Stimulated activated effector memory CD8-positive, alpha-beta T cell treated with anti-CD3 and anti-CD28 coated beads, Interleukin-12 subunit alpha, Interleukin-12 subunit beta, amount 100 ng/mL, for 72 hours (primary cell): ENCODE measurements around the gene RERE.
"Not testable (repeated sequence)": the region's sequence is repeated elsewhere in the genome, so short reads cannot be mapped to it uniquely, and the experiment has no call there.

Experiments used
- ATAC-seq: fragments of 150-1000 bp; cut with Tn5 transposase; 2 replicates; pipeline ENCODE4 v1.10.0; 2021
- DNase-seq, 2 donors: peaks; one replicate each; pipeline ENCODE4 v3.0.0; 2021 to 2022; ENCODE audit warnings: low spot score in 2 of 2
- H3K27ac Mint-ChIP-seq: one replicate; pipeline ENCODE4 v1.8.0; 2022; ENCODE audit warnings: mild to moderate bottlenecking, mixed read lengths
- H3K36me3 Mint-ChIP-seq: one replicate; pipeline ENCODE4 v1.8.0; 2022; ENCODE audit warnings: mild to moderate bottlenecking, mixed read lengths
- H3K4me1 Mint-ChIP-seq: one replicate; pipeline ENCODE4 v1.8.0; 2022; ENCODE audit warnings: mixed read lengths
- H3K4me3 Mint-ChIP-seq: one replicate; pipeline ENCODE4 v1.8.0; 2022; ENCODE audit warnings: mild to moderate bottlenecking, mixed read lengths
- H3K9me3 Mint-ChIP-seq: one replicate; pipeline ENCODE4 v1.8.0; 2022; ENCODE audit warnings: mixed read lengths

The RERE gene

DNA sequence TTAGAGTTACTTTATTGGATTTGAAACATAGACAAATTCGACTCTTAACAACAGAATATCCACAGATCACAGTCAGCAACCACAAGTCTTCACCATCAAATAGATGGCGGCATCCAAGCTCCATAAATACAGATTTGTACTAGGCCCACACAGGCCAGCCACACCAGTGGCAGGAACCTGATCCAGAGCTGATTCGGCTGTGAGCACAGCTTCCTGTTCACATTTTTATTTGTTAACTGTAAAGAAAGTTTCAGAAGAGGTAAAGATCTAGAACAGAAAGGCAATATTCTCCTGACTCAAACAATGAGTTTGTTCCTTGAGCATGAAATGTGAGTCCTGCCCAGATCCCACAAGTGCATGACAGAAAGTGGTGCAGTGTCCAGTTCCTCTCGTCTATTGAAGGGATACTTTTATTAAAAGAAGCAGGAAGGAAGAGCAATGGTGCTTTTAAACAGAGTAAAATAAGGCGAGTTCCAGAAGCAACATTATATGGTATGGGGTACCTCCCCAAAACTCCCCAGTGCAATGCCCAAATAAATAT, 293.7 kb downstream of the RERE start:
- Mint-ChIP-seq H3K36me3 (peaks cover 7% of the 10 kb centered on the region), H3K4me3 (peak overlapping the region; percentile 36), H3K27ac (peak overlapping the region; percentile 78), H3K9me3 (no peaks in the 10 kb centered on the region), H3K4me1 (peaks cover 20% of the 10 kb centered on the region)
- ATAC-seq, result no peak
- no peak for DNase-seq

DNA sequence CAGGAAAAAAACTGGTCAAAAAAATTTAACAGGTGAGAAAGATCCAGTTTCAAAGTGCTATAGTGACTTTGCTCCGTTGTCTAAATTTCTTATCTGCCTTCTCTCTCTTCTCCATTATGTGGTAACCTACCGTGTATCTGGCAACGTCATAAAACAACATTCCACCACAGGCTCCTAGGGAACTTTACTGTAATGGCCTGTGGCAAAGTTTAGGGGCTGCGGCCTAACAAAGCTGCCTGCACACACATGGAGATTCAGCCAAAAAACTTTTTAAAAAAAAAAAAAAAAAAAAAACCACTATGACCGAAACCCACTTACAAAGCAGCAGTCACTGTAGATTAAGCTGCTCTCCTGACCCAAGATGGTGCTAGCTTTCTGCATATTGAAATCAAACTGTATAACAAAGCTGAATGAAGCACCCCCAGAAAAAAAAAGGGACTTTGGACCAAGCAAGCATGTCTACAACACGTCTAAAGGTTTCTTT, 296.9 kb downstream of the RERE start:
- peak overlapping the region; percentile 7 for H3K27ac Mint-ChIP-seq
- peaks cover 7% of the 10 kb centered on the region for H3K36me3 Mint-ChIP-seq
- H3K4me3 Mint-ChIP-seq, result no peak overlapping the region
- ATAC-seq (no peak), DNase-seq (no peak)
- no peaks in the 10 kb centered on the region for H3K9me3 Mint-ChIP-seq
- peaks cover 27% of the 10 kb centered on the region for H3K4me1 Mint-ChIP-seq

DNA sequence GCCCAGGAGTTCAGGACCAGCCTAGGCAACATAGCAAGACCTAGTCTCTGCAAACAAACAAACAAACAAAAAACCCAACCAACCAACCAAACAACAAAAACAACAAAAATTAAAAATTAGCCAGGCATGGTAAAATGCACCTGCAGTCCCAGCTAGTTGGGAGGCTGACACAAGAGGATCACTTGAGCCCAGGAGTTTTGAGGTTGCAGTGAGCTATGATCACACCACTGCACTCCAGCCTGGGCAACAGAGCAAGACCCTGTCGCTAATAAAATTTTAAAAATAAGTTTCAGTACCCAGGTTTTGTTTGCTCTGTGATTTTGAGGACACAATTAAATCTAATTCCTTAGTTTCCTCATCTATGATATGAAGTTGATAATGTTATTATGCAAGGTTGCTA, 298.3 kb downstream of the RERE start:
- Mint-ChIP-seq H3K4me1 (peaks cover 27% of the 10 kb centered on the region), H3K9me3 (no peaks in the 10 kb centered on the region), H3K27ac (no peak overlapping the region), H3K36me3 (peaks cover 7% of the 10 kb centered on the region), H3K4me3 (no peak overlapping the region)
- DNase-seq (no peak), ATAC-seq (no peak)

DNA sequence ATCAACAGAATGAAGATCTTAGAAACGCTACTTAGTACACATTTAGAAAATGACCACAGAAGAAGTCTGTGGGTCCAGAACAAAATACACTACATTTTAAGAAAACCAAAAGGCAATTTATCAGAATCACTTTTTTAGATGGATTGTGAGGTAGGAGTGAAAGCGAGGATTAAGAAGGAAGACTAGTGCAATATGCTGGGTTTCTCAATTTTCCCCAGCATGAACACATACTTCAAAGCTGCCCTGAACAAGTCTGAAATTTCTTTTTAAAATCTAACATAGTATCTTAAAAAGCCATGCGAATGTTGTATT, 299.0 kb downstream of the RERE start:
- no peak for ATAC-seq
- H3K36me3 Mint-ChIP-seq, result peaks cover 7% of the 10 kb centered on the region

DNA sequence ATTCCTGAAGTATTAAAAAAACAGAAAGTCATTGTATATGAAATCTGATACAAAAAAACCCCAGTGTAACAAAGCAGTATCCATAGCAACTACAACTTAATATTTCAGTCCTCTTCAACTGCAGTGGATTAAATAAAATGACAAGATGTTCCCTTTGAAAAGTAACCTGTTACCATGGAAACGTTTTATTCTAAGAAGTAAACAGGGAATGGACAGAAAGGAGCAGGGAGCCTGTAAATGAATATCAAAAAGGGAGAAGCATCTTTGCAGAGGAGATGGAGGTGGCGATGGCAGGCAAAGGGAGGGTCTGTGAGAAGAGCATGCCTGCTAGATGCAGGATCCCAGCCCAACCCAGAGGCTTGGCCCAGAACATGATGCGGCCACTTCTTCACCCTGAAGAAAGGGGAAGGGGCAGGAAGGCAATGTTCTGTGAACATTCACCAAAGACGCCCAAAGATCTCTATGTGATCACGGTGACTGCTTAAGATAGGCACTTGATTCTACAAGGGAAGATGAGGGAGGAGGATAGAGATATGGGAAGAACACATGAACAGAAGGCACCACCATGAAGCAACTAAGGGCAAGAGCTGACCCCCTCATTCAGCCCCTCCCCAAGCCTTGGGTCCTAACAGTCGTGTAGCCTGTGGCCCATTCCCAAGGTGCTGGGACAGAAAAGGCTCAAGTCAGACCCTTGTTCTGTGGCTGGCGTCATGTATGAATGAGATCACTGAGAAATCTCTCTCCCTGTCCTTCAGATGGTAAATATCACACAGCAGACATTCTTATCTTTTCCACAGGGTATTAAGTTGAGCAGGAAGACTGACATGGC, 299.6 kb downstream of the RERE start:
- Mint-ChIP-seq H3K9me3 (no peaks in the 10 kb centered on the region), H3K36me3 (peaks cover 7% of the 10 kb centered on the region)
- DNase-seq, result no peak

More for the DNA sequence above, 299.0 kb downstream of the RERE start:
- peaks cover 27% of the 10 kb centered on the region for H3K4me1 Mint-ChIP-seq
- H3K4me3 Mint-ChIP-seq, result no peak overlapping the region
- H3K27ac Mint-ChIP-seq, result no peak overlapping the region
- no peak for DNase-seq
- H3K9me3 Mint-ChIP-seq, result no peaks in the 10 kb centered on the region

DNA sequence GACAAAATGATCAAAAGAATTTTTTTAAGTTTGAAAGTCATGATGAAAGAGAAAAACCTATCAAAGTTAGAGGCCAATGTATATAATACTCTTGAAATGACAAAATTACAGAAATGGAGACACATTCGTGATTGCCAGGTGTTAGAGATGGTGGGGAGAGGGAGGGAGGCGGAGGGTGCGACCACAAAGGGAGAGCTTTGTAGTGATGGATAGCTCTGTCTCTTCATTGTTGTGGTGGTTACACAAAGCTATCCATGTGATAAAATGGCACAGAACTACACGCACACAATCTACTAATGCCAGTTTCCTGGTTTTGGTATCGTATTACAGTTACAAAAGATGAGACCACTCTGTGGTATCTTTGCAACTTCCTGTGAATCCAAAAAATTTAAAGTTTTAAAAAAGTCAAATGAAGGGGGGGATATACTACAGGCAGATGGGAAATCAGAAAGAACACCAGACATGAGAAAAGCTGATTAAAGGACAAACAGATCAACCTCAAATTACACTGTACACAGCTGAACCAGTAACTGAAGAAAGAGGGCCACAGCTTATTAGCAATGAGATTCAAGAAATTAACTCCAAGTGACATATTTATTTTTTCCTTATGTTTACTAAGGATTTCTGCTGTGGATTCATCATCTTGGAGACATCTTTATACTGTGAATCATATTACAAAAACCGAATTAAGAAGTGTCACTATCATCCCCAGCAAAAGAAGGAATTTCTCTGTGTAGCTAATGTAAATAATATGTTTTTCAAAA, 300.5 kb downstream of the RERE start:
- H3K27ac Mint-ChIP-seq, result peak overlapping the region; percentile 41

More for the DNA sequence above, 299.6 kb downstream of the RERE start:
- Mint-ChIP-seq H3K27ac (no peak overlapping the region), H3K4me1 (peaks cover 28% of the 10 kb centered on the region), H3K4me3 (no peak overlapping the region)
- ATAC-seq, result no peak

DNA sequence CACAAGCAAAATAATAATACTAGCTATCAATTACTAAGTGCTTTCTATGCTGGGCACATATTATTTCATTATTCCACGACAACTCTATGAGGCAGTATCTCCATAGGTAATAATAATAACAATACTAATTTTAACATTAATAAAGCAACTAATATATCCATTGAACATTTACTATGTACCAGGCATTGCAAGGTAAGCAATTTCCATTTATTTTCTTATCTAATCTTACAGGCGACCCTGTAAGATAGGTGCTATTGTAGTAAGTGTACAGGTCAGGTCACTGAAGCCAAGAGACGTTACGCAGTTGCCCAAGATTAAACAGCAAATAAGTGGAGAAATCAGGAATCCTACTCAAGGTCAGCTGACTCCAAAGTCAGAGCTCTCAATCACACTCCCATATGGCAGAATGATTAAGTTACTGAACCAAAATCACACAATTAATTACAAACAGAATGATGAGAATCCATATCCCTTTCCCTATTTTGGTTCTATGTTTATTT, 301.1 kb downstream of the RERE start:
- DNase-seq (no peak), ATAC-seq (no peak)
- H3K36me3 Mint-ChIP-seq, result no peaks in the 10 kb centered on the region
- no peak overlapping the region for H3K4me3 Mint-ChIP-seq
- H3K27ac Mint-ChIP-seq, result no peak overlapping the region
- H3K9me3 Mint-ChIP-seq, result no peaks in the 10 kb centered on the region
- peaks cover 30% of the 10 kb centered on the region for H3K4me1 Mint-ChIP-seq

More for the DNA sequence above, 300.5 kb downstream of the RERE start:
- no peaks in the 10 kb centered on the region for H3K9me3 Mint-ChIP-seq
- H3K4me1 Mint-ChIP-seq, result peaks cover 30% of the 10 kb centered on the region
- DNase-seq (no peak), ATAC-seq (no peak)
- no peak overlapping the region for H3K4me3 Mint-ChIP-seq
- H3K36me3 Mint-ChIP-seq, result peaks cover under 1% of the 10 kb centered on the region

DNA sequence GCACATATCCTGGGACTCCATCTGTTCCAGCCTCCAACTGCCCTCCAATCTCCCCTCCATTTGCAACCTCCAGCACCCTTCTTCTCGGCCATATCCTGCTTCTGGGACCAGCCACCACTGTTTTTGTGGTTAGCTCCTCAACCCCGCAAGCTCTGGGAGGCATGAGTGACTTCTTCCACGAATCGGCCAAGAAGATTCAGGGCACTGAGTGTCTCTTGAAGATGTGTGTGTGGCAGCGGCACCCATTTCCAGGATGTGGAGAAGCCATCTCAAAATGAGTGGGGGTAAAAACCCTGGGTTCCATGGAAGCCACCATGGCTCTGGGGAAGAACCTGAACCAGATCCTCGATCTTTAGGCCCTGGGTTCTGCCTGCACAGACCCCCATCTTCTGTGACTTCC, 304.9 kb downstream of the RERE start:
- no peak for ATAC-seq
- no peaks in the 10 kb centered on the region for H3K36me3 Mint-ChIP-seq
- H3K27ac Mint-ChIP-seq, result no peak overlapping the region
- H3K4me1 Mint-ChIP-seq, result peaks cover 28% of the 10 kb centered on the region
- H3K9me3 Mint-ChIP-seq, result no peaks in the 10 kb centered on the region
- DNase-seq, result no peak
- no peak overlapping the region for H3K4me3 Mint-ChIP-seq

DNA sequence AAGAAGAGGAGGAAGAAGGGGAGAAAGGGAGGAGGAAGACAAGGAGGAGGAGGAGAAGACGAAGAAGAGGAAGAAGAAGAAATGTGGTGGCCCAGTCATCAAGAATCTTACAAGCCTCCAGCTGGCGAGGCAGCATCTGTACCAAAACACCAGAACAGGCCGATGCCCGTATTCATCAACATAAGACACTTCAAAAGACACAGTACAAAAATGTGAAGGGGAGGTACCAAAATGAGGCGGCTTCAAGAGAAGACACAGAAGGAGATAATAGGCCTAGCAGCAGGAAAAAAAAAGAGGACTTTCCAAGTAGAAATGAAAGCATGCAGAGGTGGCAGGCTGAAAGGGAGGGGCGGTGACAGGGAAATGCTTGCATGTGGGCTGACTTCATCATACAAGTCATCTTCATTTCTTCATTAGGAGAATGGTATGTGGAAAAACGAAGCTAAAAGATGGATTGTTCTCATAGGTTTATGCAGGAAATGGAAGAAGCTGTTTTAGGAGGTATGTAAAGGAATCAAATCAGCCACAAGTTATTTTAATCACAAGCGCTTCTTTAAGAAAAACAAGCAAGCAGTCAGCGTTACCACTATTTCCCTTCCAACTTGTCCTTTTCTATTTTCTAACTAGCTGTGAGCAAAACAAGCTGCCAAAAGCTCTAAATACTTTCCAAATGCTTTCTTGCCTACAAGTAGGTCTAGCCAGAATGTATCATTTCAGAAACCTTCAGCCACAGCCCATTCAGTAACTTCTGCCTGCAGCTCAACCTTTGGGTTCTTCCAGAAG, 307.2 kb downstream of the RERE start:
- Mint-ChIP-seq H3K4me3 (peak overlapping the region; percentile 33), H3K36me3 (no peaks in the 10 kb centered on the region), H3K27ac (peak overlapping the region; percentile 30), H3K4me1 (peaks cover 25% of the 10 kb centered on the region), H3K9me3 (no peaks in the 10 kb centered on the region)
- ATAC-seq (no peak), DNase-seq (no peak)

DNA sequence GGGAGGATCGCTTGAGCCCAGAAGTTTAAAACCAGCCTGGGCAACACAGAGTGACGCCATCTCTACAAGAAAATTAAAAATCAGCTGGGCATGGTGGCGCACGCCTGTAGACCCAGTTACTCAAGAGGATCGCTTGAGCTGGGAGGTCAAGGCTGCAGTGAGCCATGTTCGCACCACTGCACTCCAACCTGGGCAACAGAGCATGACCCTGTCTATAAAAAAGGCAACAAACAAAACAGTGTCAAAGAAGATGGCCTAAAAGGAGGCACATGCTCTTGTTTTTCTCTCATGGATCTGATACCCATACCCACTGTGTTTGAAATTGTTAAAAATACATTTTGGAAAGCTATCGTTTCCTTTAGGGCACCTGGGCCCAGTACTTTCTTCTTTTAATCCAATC, 307.9 kb downstream of the RERE start:
- no peaks in the 10 kb centered on the region for H3K9me3 Mint-ChIP-seq
- H3K36me3 Mint-ChIP-seq, result no peaks in the 10 kb centered on the region
- peaks cover 25% of the 10 kb centered on the region for H3K4me1 Mint-ChIP-seq
- ATAC-seq, result no peak
- H3K4me3 Mint-ChIP-seq, result peak overlapping the region; percentile 33
- no peak for DNase-seq
- peak overlapping the region; percentile 30 for H3K27ac Mint-ChIP-seq

DNA sequence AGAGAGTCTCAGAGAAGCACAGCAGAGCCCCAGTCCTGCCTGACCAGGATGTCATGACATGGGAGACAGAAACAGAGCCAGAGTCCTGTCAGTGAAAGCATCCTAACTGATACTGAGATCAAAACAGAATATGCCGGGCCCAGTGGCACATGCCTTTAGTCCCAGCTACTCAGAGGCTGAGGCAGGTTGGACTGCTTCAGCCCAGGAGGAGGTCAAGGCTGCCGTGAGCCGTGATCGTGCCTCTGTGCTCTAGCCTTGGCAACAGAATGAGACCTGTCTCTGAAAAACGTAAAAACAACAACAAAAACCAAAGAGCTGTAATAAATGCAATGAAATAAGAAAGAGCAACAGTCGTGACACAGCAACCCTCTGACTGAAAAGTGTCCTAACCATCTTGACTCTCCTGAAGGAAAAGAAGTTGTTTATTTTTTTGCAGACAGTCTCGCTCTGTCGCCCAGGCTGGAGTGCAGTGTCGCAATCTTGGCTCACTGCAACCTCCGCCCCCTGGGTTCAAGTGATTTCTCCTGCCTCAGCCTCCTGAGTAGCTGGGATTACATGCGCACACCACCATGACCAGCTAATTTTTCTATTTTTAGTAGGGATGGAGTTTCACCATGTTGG, 310.3 kb downstream of the RERE start:
- Mint-ChIP-seq H3K4me1 (peaks cover 17% of the 10 kb centered on the region), H3K27ac (no peak overlapping the region), H3K9me3 (no peaks in the 10 kb centered on the region), H3K36me3 (no peaks in the 10 kb centered on the region), H3K4me3 (no peak overlapping the region)
- no peak for DNase-seq
- no peak for ATAC-seq

DNA sequence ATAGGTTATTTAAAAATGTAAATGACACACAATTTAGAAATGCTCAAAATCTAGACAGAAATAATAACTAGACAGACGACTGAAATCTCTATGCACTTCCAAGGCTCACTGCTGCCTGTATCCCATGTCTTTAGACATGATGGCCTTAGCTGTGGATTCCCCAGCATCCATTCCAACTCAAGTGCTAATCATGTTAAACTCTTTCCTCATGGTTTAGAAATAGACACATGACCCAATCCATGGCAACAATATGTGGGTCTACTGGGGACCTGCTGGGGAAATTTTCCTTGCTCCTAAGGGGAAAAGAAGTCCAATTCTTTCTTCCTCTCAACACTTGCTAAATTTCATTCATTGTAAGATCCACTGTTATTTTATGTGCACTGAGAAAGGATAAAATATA, 311.0 kb downstream of the RERE start:
- DNase-seq (no peak), ATAC-seq (no peak)
- Mint-ChIP-seq H3K4me1 (peaks cover 17% of the 10 kb centered on the region), H3K9me3 (no peaks in the 10 kb centered on the region), H3K36me3 (no peaks in the 10 kb centered on the region), H3K4me3 (no peak overlapping the region), H3K27ac (no peak overlapping the region)

DNA sequence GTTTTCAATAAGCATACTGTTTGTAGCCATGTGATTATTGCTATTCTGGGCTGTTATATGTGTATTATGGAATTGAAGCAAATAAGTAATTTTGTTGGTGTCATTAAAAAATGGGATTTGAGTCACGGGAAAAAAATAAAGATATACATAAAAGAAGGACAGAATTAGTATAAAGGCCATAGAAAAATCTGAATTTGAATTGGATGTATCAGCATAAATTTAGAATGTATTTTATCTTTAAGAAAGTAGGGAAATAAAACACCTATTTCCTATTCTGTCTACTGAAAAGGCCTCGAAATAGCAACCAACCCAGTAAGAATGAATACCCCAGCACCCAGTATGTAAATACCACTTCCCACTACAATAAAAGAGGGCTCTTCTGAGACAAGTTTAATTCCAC, 313.6 kb downstream of the RERE start:
- no peak overlapping the region for H3K4me3 Mint-ChIP-seq
- H3K9me3 Mint-ChIP-seq, result no peaks in the 10 kb centered on the region
- no peak for ATAC-seq

DNA sequence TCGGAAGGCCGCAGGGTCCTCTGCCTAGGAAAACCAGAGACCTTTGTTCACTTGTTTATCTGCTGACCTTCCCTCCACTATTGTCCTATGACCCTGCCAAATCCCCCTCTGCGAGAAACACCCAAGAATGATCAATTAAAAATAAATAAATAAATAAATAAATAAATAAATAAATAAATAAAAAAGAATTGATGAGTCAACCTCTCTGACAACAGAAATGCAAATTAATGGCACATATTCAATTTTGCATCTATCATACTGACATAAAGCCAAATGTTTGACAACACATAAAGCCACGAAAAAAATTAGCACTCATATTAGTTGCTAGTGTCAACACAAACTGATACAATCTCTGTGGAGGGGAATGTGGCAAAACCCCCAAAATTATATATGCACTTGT, 314.5 kb downstream of the RERE start:
- H3K4me3 Mint-ChIP-seq, DNase-seq, H3K27ac Mint-ChIP-seq, H3K9me3 Mint-ChIP-seq, H3K36me3 Mint-ChIP-seq, ATAC-seq, H3K4me1 Mint-ChIP-seq: not testable (repeated sequence)

More for the DNA sequence above, 313.6 kb downstream of the RERE start:
- Mint-ChIP-seq H3K36me3 (peaks cover 5% of the 10 kb centered on the region), H3K27ac (no peak overlapping the region), H3K4me1 (peaks cover 6% of the 10 kb centered on the region)
- no peak for DNase-seq
